Measurements from ENCODE around the gene DCC. TPM values are rescaled to one million over a fixed set of nuclear protein-coding genes. Genes with fewer than 3 reads are reported as not detected.

DCC gene
- total and polyA plus RNA-seq, 9 donors, result under 0.01 to 0.77 (median 0.30) TPM; not detected in 3

GRCh38 chr18:53441761-53442414 lies 1101.9 kb downstream of the DCC start:
- DNase-seq, result no peak
- Histone ChIP-seq H3K9me3 (no peaks in the 10 kb centered on the region), H3K27ac (no peak overlapping the region), H3K27me3 (no peaks in the 10 kb centered on the region), H3K4me1 (ENCODE audit: insufficient read depth) (no peaks in the 10 kb centered on the region), H3K36me3 (no peaks in the 10 kb centered on the region), H3K4me3 (no peak overlapping the region)
- TF ChIP-seq CTCF (IDR thresholded peaks at IDR 0.05) (no peak), POLR2A (IDR thresholded peaks at IDR 0.05) (no peak), EP300 (IDR thresholded peaks at IDR 0.05) (no peak)
- intact Hi-C loops (cut with DNase I), result no loop called here
- WGBS, 3 donors, result 59 to 65% (median 59%) methylated on average over 3 of the region's 3 CpGs

- no peak for TF ChIP-seq CTCF (IDR thresholded peaks at IDR 0.05)
- no peak for TF ChIP-seq EP300 (IDR thresholded peaks at IDR 0.05)
- TF ChIP-seq POLR2A (IDR thresholded peaks at IDR 0.05), result no peak
- WGBS, 3 donors, result 78 to 80% (median 78%) methylated on average over 3 of the region's 3 CpGs
- Histone ChIP-seq H3K36me3 (no peaks in the 10 kb centered on the region), H3K4me1 (ENCODE audit: insufficient read depth) (no peaks in the 10 kb centered on the region), H3K9me3 (no peaks in the 10 kb centered on the region), H3K27me3 (no peaks in the 10 kb centered on the region), H3K27ac (no peak overlapping the region), H3K4me3 (no peak overlapping the region)
- intact Hi-C loops (cut with DNase I), result no loop called here
- no peak for DNase-seq
Measured at GRCh38 chr18:53442415-53442783, 1102.4 kb downstream of the DCC start.

- TF ChIP-seq EP300 (IDR thresholded peaks at IDR 0.05) (no peak), CTCF (IDR thresholded peaks at IDR 0.05) (no peak), POLR2A (IDR thresholded peaks at IDR 0.05) (no peak)
- Histone ChIP-seq H3K4me1 (ENCODE audit: insufficient read depth) (no peaks in the 10 kb centered on the region), H3K27me3 (no peaks in the 10 kb centered on the region), H3K9me3 (no peaks in the 10 kb centered on the region), H3K4me3 (no peak overlapping the region), H3K36me3 (no peaks in the 10 kb centered on the region), H3K27ac (no peak overlapping the region)
- DNase-seq, result no peak
- intact Hi-C loops (cut with DNase I), result no loop called here
- 50 to 71% (median 54%) methylated on average over 2 of the region's 2 CpGs for WGBS, 3 donors
Measured at GRCh38 chr18:53443336-53443735, 1103.3 kb downstream of the DCC start.

DNA sequence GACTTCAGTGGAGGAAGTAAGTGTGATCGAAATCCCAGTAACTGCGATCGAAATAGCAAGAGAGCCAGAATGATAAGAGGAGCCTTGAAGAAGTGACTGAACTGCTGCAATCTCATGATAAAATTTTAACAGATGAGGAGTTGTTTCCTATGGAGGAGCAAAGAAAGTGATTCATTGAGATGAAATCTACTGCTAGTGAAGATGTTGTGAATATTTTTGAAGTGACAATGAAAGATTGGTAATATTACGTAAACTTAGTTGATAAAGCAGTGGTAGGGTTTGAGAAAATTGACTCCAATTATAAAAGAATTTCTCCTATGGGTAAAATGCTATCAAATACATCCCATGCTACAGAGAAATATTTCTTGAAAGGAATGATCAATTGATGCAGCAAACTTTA lies 1103.8 kb downstream of the DCC start:
- Histone ChIP-seq H3K36me3 (no peaks in the 10 kb centered on the region), H3K4me1 (ENCODE audit: insufficient read depth) (no peaks in the 10 kb centered on the region), H3K27me3 (no peaks in the 10 kb centered on the region), H3K27ac (no peak overlapping the region), H3K4me3 (no peak overlapping the region), H3K9me3 (no peaks in the 10 kb centered on the region)
- intact Hi-C loops (cut with DNase I), result no loop called here
- no peak for TF ChIP-seq CTCF (IDR thresholded peaks at IDR 0.05)
- no peak for TF ChIP-seq EP300 (IDR thresholded peaks at IDR 0.05)
- TF ChIP-seq POLR2A (IDR thresholded peaks at IDR 0.05), result no peak
- WGBS, 3 donors, result 86 to 92% (median 86%) methylated on average over 4 of the region's 4 CpGs
- no peak for DNase-seq
